Measurements from ENCODE around the gene SYNGR4.
A peak's percentile ranks its signal among the peaks of the same experiment; 100 is the strongest.
"Not testable (repeated sequence)": the region's sequence is repeated elsewhere in the genome, so short reads cannot be mapped to it uniquely, and the experiment has no call there.

Gene SYNGR4, protein sequence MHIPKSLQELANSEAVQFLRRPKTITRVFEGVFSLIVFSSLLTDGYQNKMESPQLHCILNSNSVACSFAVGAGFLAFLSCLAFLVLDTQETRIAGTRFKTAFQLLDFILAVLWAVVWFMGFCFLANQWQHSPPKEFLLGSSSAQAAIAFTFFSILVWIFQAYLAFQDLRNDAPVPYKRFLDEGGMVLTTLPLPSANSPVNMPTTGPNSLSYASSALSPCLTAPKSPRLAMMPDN

DNA sequence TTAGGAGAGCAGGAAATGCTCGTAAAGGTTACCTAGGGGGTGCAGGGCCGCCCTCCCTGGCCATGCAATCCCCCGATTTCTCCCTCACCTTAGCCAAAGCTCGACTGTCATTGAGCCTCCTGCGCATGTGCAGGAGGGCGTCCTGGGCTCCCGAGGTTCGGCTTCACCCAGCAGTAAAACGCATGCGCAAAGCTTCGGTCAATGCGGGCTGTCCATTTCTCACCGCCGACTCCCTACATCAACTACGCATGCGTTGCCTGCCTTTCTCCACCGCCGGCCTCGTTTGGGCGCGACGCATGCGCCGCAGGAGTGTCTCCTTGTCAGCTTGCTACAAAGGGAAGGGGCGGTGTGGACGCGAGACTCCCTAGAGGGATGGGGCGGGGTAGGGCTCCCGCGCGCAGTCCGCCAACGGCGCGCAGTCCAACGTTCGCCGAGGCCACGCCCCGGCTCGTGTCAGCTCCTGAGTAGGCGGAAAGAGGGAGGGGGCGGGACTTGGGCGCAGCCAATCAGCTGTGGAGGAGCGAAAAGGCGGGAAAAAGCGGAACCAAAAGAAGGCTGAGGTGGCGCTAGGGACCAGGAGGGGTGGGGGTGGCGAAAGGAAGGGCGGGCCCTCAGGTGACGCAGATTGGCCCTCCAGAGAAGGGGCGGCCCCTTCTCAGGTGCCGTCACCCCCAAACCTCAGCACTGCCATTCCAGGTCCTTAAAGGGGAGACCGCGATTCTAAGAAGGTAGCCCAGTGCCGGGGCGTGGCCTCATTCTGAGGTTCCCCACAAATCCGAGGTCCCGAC lies at the start of gene SYNGR4, which contains the start of gene TMEM143:
Gene SYNGR4, plus strand, starts transcription at position 558 of the 788 bp plus-strand sequence. CDS start 1,476 bp downstream, outside the sequence.
Gene TMEM143, minus strand, starts transcription at position 131 of the 788 bp plus-strand sequence. Its CDS starts 20 bp downstream, at position 111.
- DNase-seq (ENCODE audit: extremely low read depth in 1 of 2, low read depth in 1 of 2), result peak; percentile 93 to 96

DNA sequence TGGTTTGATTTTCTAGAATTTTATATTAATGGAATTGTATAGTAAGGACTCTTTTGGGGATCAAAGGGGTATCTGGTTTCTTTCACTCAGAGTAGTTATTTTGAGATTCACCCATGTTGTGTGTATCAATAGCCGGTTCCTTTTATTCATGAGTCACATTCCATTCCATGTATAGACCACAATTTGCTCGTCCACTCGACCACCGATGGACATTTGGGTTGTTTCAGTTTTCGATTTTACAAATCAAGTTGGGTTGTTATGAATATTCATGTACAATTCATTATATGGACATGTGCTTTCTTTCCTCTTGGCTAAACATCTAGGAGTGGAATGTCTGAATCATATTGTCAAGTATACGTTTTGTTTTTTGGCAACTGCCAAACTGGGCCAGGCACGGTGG lies 48.5 kb upstream of the SYNGR4 start:
- DNase-seq (ENCODE audit: extremely low read depth in 1 of 2, low read depth in 1 of 2), result no peak

DNA sequence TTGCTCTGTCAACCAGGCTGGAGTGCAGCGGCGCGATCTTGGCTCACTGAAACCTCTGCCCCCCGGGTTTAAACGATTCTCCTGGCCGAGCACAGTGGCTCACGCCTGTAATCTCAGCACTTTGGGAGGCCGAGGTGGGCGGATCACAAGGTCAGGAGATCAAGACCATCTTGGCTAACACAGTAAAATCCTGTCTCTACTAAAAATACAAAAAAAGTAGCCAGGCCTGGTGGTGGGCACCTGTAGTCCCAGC lies 46.5 kb upstream of the SYNGR4 start:
- DNase-seq (ENCODE audit: extremely low read depth in 1 of 2, low read depth in 1 of 2), result not testable (repeated sequence)

DNA sequence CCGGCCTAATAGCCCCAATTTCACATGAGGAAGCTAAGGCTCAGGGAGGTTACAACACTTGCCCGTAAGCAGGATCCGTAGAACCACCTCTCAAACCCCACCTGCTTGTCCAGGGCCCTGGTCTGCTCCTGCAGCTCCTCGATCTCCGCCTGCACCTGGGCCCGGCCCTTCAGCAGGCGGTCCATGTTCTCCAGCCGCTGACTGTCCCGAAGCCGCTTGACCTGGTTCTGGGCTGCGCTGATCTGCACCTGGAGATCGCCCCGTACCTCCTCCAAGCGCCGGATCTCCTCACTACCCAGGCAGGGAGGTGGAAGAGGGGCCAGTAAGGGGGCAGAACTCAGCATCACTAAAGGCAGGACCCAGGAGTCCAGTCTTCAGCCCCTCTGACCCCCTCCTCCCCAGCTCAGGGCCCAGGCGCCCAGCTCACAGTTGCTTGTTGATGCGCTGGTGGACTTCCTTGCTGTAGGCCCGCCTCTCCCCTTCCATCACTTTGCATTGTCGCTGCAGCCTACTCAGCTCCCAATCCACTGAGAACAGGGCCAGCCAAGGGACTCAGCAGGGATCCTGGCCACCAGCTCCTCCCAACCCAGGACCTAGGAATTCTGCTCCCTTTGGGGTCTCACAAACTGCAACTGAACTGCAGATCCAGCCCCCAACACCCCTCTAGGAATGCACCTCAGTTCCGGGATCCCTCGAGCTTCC lies 45.7 kb upstream of the SYNGR4 start:
- no peak for DNase-seq (ENCODE audit: extremely low read depth in 1 of 2, low read depth in 1 of 2)

DNA sequence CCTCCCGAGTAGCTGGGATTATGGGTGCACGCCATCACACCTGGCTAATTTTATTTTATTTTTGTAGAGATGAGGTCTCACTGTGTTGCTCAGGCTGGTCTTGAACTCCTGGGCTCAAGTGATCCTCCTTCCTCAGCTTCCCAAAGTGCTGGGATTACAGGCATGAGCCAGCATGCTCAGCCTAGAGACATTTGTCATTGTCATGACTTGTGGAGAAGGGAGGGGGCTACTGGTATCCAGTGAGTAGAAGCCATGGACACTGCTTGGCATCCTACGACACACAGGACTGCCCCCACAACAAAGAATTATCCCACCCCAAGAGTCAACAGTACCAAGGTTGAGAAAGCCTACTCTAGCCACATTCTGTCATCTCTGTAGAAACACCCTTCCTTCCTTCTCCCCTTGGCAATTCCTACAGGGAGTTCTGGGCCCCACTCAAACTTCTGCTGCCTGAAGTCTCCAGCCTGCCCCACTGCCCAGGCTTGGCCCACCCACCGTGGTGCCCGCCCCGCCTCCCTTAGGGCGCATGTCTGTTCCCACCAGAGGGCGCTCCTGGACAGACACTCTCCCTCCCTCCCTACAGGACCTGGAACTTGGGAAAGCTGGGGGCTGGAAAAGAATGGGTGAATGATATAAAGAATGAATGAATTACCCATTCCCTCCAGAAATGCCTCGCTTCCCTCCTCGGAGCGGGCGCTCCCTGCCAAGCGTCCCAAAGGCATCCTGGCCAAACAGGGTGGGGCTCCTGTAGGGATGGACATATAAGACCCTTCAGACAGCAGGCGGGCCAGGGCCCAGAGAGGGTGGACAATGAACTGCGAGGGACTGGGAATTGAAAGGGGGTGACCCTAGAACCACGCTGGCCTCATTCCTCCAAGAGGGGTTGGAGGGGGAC lies 44.3 kb upstream of the SYNGR4 start:
- peak; percentile 55 to 71 for DNase-seq (ENCODE audit: extremely low read depth in 1 of 2, low read depth in 1 of 2)

DNA sequence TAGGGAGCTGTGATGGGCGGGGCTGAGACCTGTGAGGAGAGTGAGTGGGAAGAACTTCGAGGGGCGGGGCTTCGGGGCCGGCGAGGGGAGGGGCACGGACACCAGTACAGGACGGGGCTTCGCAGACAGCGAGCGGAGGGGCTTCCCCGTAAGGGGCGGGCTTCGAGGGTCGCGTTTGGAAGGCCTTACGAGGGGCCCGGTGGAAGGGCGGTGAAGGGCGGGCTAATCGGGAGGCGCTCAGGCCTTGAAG lies 42.9 kb upstream of the SYNGR4 start:
- DNase-seq (ENCODE audit: extremely low read depth in 1 of 2, low read depth in 1 of 2), result peak; percentile 95 to 96

DNA sequence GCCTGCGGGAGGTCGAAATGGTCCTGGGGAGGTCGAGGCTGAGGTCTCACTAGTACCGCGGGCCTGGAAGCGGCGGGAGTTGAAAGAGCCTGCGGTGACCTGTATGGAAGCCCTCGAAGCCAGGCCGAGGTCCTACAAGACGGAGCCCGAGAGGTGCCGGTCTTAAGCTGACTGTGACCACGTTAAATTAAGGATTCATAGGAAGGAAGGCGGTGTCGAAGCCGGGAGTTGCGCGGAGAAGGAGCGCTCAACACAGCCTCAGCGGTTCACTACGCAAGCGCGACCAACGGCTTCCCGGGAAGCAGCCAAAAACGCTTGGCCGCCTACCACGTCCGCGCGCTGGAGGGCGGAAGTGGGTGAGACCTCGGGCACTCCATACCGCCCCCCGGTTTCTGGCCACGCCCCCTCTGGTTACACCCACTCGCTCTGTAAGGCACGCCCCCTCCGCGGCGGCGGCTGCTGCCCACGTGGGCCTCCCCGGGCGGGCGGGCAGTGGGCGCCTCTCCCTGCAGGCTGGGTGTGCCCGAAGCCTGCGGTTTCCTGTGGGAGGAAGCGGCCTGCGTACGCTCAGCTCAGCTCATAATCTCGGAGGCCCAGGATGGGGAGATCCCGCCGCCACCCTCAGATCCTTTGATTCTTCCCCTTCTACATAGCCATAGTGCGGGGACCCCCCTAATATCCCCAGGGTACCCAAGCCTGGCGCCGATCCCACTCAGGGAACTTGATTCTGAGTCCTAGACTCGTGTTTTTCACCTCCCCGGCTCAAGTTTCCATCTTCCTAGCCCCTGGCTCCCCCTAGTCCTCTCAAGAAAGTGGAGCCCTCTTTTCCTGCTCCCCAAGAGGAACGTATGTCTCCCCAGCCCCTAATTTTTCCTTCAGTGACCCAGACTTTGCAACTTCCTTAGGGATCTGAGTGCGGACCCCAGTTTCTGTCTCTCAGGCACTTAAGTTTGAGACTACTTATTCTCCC lies 42.3 kb upstream of the SYNGR4 start:
- peak; percentile 99 to 100 for DNase-seq (ENCODE audit: extremely low read depth in 1 of 2, low read depth in 1 of 2)

DNA sequence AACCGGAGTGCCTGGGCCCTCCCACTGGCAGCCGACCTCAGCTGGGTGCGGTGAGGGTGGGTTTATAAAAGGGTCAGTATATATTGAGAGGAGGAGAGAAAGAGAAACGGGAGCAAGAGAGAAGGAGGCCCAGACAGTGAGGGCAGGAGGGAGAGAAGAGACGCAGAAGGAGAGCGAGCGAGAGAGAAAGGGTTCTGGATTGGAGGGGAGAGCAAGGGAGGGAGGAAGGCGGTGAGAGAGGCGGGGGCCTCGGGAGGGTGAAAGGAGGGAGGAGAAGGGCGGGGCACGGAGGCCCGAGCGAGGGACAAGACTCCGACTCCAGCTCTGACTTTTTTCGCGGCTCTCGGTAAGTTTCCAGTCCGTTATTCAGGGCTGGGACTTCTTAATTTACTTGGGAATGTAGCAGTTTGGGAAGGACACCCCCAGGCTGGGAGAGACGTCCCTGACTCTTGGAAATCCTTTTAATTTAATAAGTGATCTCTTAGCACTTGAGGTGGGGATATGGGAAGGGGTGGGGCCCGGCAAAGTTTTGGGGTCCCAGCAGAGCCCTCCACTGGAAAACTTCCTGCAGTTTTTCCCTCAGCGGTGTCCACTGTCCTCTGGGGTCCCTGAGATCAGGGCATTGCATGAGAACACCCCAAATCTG lies 38.8 kb upstream of the SYNGR4 start, which contains the start of gene EMP3:
Gene EMP3, plus strand, starts transcription at position 288 of the 646 bp plus-strand sequence. CDS start 1,293 bp downstream, outside the sequence.
- peak; percentile 70 to 74 for DNase-seq (ENCODE audit: extremely low read depth in 1 of 2, low read depth in 1 of 2)

DNA sequence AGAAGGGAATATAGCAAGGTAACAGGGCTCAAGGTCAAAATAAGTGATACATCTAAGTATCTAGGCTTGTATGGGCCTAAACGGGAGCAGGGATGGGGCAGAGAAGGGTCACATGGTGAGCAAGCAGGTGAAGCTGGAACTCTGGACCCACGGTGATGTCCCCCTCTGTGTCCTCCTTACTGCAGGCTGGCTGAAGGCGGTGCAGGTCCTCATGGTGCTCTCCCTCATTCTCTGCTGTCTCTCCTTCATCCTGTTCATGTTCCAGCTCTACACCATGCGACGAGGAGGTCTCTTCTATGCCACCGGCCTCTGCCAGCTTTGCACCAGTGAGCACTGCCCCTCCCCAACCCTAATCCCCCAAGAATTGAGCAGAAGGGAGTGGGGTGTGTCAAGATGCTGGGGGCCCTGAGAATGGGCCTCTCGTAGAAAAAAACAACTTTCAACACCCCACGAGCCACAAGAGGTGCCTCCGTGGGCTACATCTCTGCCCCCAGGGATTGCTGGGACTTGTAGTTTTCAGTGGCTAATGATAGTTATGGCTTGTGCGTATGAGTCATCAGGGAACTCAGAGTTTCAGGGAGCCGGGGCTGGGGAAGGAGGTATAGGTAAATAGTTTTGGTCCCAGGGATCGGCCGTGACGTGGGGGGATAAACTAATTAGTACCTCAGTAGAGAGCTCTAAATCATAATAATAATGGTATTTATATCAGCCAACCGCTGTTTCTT lies 34.8 kb upstream of the SYNGR4 start:
- DNase-seq (ENCODE audit: extremely low read depth in 1 of 2, low read depth in 1 of 2), result no peak

DNA sequence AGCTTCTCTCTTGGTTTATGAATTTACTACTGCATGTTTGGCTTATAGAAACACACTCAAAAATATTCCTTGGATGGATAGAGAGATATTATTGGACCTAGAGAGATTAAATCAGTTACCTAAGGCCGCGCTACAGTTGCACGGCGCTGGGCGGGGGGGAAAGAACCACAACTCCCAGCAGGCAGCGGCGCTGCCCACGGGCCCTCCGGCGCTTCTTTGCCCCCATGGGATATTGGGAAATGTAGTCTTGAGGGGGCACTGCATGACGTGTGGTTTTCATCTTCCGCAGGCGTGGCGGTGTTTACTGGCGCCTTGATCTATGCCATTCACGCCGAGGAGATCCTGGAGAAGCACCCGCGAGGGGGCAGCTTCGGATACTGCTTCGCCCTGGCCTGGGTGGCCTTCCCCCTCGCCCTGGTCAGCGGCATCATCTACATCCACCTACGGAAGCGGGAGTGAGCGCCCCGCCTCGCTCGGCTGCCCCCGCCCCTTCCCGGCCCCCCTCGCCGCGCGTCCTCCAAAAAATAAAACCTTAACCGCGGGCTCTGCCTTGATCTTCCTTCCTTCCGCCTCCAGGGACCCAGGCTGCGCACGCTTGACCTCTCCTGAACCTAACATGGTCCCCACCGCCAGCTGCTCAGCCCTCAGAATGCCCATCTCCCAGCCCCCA lies 34.0 kb upstream of the SYNGR4 start:
- peak; percentile 65 to 72 for DNase-seq (ENCODE audit: extremely low read depth in 1 of 2, low read depth in 1 of 2)

DNA sequence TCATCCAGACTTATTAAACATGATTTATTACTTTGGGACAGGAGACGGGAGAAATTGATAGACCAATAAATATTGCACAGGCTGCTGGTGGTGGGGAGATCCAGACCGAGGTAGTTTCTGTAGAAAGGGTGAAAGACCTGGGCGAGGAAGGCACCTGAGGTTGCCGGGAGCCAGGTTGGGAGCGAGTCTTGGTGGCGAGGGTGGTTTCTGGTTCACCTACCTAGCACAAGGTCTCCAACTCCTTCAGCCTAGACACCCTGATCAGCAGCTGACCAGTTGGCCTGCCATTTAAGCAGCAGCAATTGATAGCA lies 31.9 kb upstream of the SYNGR4 start:
- DNase-seq (ENCODE audit: extremely low read depth in 1 of 2, low read depth in 1 of 2), result no peak

DNA sequence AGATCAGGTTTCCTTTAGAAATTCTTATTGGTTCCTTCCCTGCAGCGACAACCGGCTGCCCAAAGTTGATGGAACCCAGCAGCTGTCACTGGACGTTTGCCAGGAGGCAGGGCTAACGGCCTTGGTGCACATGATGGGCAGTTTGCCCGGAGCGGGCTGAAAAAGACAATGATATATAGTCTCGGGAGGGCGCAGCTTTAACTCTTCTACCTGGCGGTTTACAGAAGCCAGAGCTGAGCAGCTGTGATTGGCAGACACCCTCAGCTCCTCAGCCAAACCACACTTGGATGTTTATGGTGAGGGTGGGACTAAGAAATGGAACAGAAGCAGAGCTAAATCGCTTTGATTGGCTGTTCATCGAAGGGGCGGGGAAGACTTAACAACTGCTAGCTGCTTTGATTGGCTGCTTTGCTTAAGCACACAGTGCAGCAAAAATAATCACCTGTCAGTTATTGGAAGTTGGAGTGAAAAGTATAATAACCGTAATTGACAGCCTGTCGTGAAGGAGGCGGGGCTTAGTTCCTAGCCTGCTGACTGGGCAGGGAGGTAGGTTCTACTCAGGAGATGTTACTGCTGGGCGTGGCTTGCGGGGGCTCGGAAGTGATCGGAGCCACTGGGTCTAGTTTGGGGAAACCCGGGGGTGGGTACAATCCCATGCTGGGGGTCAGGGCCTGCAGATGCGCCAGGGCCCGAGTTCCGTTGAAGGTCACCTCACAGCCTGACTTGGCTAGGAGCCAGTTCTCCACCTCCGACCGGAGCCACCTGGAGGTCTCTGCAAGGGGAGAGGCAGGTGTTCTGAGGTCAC lies 31.3 kb upstream of the SYNGR4 start:
- peak; percentile 87 to 94 for DNase-seq (ENCODE audit: extremely low read depth in 1 of 2, low read depth in 1 of 2)

DNA sequence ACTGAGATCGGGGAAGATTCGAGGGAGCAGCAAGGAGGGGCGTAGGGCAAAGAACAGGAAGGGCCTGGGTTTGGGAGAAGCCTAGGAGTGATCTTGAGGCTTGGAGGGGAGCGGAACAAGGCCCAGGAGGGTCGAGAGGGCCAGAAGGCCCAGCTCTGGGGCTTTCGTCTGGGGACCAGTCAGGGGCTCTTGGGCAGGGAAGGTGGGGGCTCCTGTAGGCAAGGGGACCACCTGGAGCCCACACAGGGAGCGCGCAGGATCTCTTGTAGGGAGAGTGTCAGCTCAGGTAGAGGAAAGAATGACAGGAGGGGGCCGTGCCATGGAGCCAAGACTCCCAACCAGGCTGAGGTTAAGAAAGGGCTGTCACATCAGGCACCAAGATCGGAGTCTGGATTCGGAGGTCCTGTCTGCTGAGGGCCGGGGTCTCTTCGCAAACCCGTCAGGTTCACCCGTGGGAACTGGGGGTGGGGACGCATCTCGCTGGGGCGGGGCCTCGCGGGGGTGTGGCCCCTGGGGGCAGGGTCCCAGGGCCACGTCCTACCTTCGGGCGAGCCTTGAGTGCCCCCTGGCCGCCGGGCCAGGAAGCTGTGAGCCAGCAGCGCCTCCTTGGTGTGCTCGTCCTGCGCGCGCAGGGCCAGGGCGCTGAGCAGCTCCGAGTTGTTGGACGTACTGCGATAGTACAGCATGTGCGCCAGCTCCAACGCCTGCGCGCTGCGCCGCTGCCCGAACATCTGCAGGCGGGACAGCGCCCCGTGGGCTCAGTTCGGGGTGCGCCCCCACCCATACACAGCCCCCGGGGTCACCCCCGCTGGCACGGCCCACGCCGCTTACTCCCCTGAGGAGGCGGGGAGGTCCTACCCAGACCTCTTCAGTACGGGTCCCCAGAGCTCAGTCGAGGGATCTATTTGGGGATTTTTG lies 30.4 kb upstream of the SYNGR4 start:
- DNase-seq (ENCODE audit: extremely low read depth in 1 of 2, low read depth in 1 of 2), result peak; percentile 83 to 91

DNA sequence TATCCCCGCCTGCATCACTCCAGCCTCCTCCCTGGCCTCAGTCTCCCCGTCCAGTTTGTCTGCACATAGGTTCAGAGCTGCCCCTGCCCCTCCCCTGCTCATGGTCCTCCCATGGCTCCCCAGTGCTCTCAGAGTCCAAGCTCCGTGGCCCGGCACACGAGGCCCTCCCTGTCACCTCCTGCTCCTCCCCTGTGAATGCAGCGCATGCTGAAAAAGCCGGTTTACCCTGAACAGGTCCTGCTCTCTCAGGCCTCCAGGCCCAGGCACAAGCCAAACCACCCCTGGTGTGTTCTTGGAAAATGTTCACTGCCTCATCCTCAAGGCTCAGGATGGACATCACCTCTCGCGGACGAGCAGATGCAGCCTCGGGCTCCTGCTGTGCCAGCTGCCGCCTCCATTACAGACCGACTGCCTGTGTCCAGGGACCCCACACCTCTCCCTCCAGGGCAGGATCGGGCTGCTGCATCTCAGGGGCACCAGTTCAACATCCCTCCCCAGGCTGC lies 25.9 kb upstream of the SYNGR4 start:
- DNase-seq (ENCODE audit: extremely low read depth in 1 of 2, low read depth in 1 of 2), result no peak

DNA sequence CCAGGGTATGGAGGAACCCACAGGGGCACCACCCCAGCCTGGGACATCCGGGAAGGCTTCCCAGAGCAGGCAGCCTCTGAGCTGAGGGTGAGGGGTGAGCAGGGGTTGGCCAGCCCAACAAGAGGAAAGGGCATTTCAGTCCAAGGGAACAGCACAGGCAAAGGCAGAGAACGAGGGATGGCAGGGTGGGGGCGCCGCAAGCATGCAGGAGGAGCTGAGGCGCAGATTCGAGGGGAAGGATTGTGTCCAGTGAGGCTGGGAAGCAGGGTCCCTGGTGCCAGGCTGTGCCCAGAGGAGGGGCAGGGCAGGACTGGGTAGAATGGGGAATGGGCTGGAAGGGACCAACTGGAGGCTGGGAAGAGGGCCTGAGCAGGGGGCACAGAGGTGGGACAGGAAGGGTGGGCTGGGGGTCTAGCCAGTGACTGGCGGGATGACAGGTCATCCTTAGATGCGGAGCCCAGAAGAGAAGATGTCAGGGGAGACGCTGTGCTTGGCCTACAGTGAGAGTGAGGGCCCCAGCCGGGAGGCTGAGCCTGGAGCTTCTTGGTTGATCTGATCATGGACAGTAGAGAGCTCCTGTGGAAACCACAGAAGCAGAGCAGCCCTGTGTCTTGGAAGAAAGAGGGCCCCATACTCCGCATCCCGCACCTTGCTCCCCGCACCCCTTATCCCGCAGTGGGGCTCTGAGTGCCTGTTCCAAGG lies 25.2 kb upstream of the SYNGR4 start:
- DNase-seq (ENCODE audit: extremely low read depth in 1 of 2, low read depth in 1 of 2), result no peak

DNA sequence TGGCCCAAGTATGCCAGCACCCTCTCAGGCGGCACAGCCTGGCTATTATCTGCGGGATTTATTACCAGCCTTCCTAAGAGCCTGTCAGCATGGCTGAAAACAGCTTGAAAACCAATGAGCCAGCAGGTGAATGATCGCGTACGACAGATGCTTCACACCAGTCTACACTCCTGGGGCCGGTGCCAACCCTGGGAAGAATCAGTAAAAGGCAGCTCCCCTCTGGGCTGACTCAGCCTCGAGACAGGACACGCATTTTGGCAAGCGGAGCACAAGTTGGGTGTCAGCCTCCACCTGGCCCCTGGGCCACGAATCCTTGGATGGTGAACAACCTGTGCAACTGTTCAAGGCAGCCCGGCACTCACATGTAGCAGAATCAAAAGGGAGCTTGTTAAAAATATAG lies 23.2 kb upstream of the SYNGR4 start:
- no peak for DNase-seq (ENCODE audit: extremely low read depth in 1 of 2, low read depth in 1 of 2)
